Adrenal gland (tissue), 12 donors: ENCODE results near the gene SNX20. TPM values are rescaled to one million over a fixed set of nuclear protein-coding genes. Genes with fewer than 3 reads are reported as not detected.

Experiments used
- DNase-seq, 7 donors: peaks; one replicate each; pipeline ENCODE4 v3.0.0-alpha.2; 2019 to 2020
- H3K27ac ChIP-seq, 5 donors: fragments of 200-600 bp; sonication (generic) in 4 of 5; 1 replicate in 3 of 5; 2 replicates in 2 of 5; pipeline versions ENCODE4 v1.5.1 to v1.8.0; 2016 to 2020; ENCODE audit warnings: mild to moderate bottlenecking in 1 of 5
- H3K27me3 ChIP-seq: fragments of 200-600 bp; 2 replicates; pipeline ENCODE4 v1.8.0; 2021
- H3K36me3 ChIP-seq, 2 donors: fragments of 200-600 bp; replicated peaks in 1 of 2; 1 replicate in 1 of 2; 2 replicates in 1 of 2; pipeline versions ENCODE4 v1.5.1 to v1.8.0; 2018 to 2022
- H3K4me1 ChIP-seq, 2 donors: fragments of 200-600 bp; replicated peaks in 1 of 2; 1 replicate in 1 of 2; 2 replicates in 1 of 2; pipeline versions ENCODE4 v1.5.1 to v1.8.0; 2018 to 2021
- H3K4me3 ChIP-seq, 4 donors: fragments of 200-600 bp; sonication (generic) in 3 of 4; one replicate each; pipeline ENCODE4 v1.5.1; 2016 to 2018
- H3K9me3 ChIP-seq, 3 donors: fragments of 200-600 bp; sonication (generic) in 1 of 3; replicated peaks in 1 of 3; 1 replicate in 2 of 3; 2 replicates in 1 of 3; pipeline versions ENCODE4 v1.5.1 to v1.8.0; 2016 to 2021
- CTCF ChIP-seq, 6 experiments: fragments of 450-650 bp in 4 of 6; fragments of 200-600 bp in 2 of 6; sonication (generic) in 1 of 6; IDR thresholded peaks; 1 replicate in 5 of 6; 2 replicates in 1 of 6; pipeline versions ENCODE4 v1.5.1 to v1.8.0; 2016 to 2021; ENCODE audit warnings: antibody characterized with exemption in 6 of 6, mild to moderate bottlenecking in 2 of 6, moderate library complexity in 1 of 6
- POLR2A ChIP-seq, 2 donors: fragments of 450-650 bp; IDR thresholded peaks; one replicate each; pipeline ENCODE4 v1.6.1; 2017; ENCODE audit warnings: antibody characterized with exemption in 2 of 2, mild to moderate bottlenecking in 2 of 2, moderate library complexity in 1 of 2
- WGBS, 4 donors: extraction: QIAGEN DNeasy Blood & Tissue Kit in 2 of 4; methylation state at CpG; one replicate each; pipeline versions ENCODE4 v1.1.5 to v1.1.7; 2013 to 2017; 5-methylcytosine and 5-hydroxymethylcytosine counted together
- intact Hi-C, 2 donors: fragments of 100-400 bp; cut with DNase I; formaldehyde crosslinking; loops; one replicate each; pipeline versions ENCODE4 v1.14.1 to v1.15.0; 2022 to 2023
- polyA plus RNA-seq, 3 donors: library from polyadenylated mRNA; stranded (reverse); fragments of 200-250 nt in 2 of 3; fragments of 350-450 nt in 1 of 3; fragmentation: Illumina TruSeq in 1 of 3; extraction: RNeasy Lipid Tissue Mini Kit (QIAGEN cat#74804) in 1 of 3; gene quantifications; one replicate each; pipeline ENCODE4 v1.2.3, GENCODE V29; 2013 to 2014
- total RNA-seq, 9 donors: library from RNA; depleted of rRNA in 4 of 9; stranded (reverse); fragments of >200 nt in 4 of 9; fragments of 120-200 nt in 1 of 9; fragmentation: NEBNext Ultra II Directional in 1 of 9; extraction: Animal tissue kit (Norgen Biotek cat#: 25700) in 1 of 9; gene quantifications; one replicate each; pipeline versions ENCODE4 v1.1.0 to v1.2.4, GENCODE V29; 2013 to 2023
- donor health status: healthy with polysubstance abuse.
- donor health status: Bipolar disorder and iron deficiency.
- donor health status: DM: yes; HTN: yes; CAD: no.
- donor health status: DM: no; HTN: no; CAD: no.
- donor health status: DM: no; HTN: no; CAD: no.
- donor health status: DM: yes; HTN: yes; CAD: no.

The SNX20 gene
- total and polyA plus RNA-seq, 12 donors, result 0.12 to 4.0 (median 2.6) TPM

GRCh38 chr16:50626868-50627267 is 54.2 kb downstream of the SNX20 start:
- intact Hi-C loops, result no loop called here
- H3K27ac ChIP-seq, result no peak overlapping the region
- DNase-seq, result no peak
- H3K4me1 ChIP-seq, result no peaks in the 10 kb centered on the region
- WGBS, 4 donors, result 47 to 65% (median 58%) methylated on average over 4 of the region's 4 CpGs
- H3K27me3 ChIP-seq, result no peaks in the 10 kb centered on the region
- no peak for TF ChIP-seq CTCF (IDR thresholded peaks at IDR 0.05)
- TF ChIP-seq POLR2A (IDR thresholded peaks at IDR 0.05), result no peak
- no peaks in the 10 kb centered on the region for H3K9me3 ChIP-seq
- H3K36me3 ChIP-seq, result no peaks in the 10 kb centered on the region
- H3K4me3 ChIP-seq, result no peak overlapping the region

- Histone ChIP-seq H3K9me3 (no peaks in the 10 kb centered on the region), H3K27me3 (no peaks in the 10 kb centered on the region), H3K4me3 (no peak overlapping the region), H3K36me3 (no peaks in the 10 kb centered on the region), H3K27ac (no peak overlapping the region), H3K4me1 (no peaks in the 10 kb centered on the region)
- TF ChIP-seq POLR2A (IDR thresholded peaks at IDR 0.05), result no peak
- no peak for TF ChIP-seq CTCF (IDR thresholded peaks at IDR 0.05)
- intact Hi-C loops, result no loop called here
- WGBS, 4 donors, result 90 to 97% (median 93%) methylated on average over 6 to 12 of the region's 12 CpGs
- no peak for DNase-seq
These were observed 55.7 kb downstream of the SNX20 start for GRCh38 chr16:50625374-50625773.

- no peak for DNase-seq
- Histone ChIP-seq H3K9me3 (no peaks in the 10 kb centered on the region), H3K27me3 (no peaks in the 10 kb centered on the region), H3K4me1 (no peaks in the 10 kb centered on the region), H3K36me3 (no peaks in the 10 kb centered on the region), H3K4me3 (no peak overlapping the region), H3K27ac (no peak overlapping the region)
- WGBS, 4 donors, result 75 to 82% (median 81%) methylated on average over 8 of the region's 8 CpGs
- intact Hi-C loops, result no loop called here
- no peak for TF ChIP-seq CTCF (IDR thresholded peaks at IDR 0.05)
- TF ChIP-seq POLR2A (IDR thresholded peaks at IDR 0.05), result no peak
These were observed 56.6 kb downstream of the SNX20 start for GRCh38 chr16:50624449-50624970.

GRCh38 chr16:50622643-50623369 is 58.3 kb downstream of the SNX20 start:
- intact Hi-C loops, result no loop called here
- DNase-seq, result no peak
- TF ChIP-seq CTCF (IDR thresholded peaks at IDR 0.05) (no peak), POLR2A (IDR thresholded peaks at IDR 0.05) (no peak)
- Histone ChIP-seq H3K4me1 (no peaks in the 10 kb centered on the region), H3K9me3 (no peaks in the 10 kb centered on the region), H3K27ac (no peak overlapping the region), H3K4me3 (no peak overlapping the region), H3K27me3 (no peaks in the 10 kb centered on the region), H3K36me3 (no peaks in the 10 kb centered on the region)
- WGBS, 4 donors, result 92 to 96% (median 93%) methylated on average over 12 to 16 of the region's 16 CpGs
